HCT116 (cell line): ENCODE data around the gene CDH13. TPM values are rescaled to one million over a fixed set of nuclear protein-coding genes. Genes with fewer than 3 reads are reported as not detected.

Source experiments
- ATAC-seq: fragments of 200-7000 bp; cut with Tn5 transposase; 2 replicates; pipeline ENCODE4 v1.9.1; 2020; ENCODE audit warnings: mild to moderate bottlenecking, moderate library complexity
- BruUV-seq: library from RNA; stranded (reverse); fragments of 400-500 nt; replicated peaks from 2 replicates; lab custom pipeline; 2021; lab: Mats Ljungman, UMichigan
- CTCF ChIA-PET: fragments of 300-600 bp; sonication (Branson Sonifier 250); formaldehyde crosslinking; loops from one replicate; lab custom pipeline; 2021; ENCODE audit warnings: antibody characterized with exemption; lab: Charles Lee
- POLR2A ChIA-PET: fragments of 300-600, 350-600 bp; sonication (Branson Sonifier 250); formaldehyde crosslinking; loops from one replicate; lab custom pipeline; 2021; ENCODE audit warnings: antibody characterized with exemption; lab: Charles Lee
- RAD21 ChIA-PET, 2 experiments: fragments of 300-600 bp; sonication (Branson Sonifier 250); formaldehyde crosslinking; loops; one replicate each; lab custom pipeline; 2023; ENCODE audit warnings: low total read pairs in 2 of 2; ENCODE audit not compliant: uncharacterized antibody in 2 of 2, unreplicated experiment in 2 of 2, low non-redundant PET in 1 of 2; lab: Charles Lee
- DNase-seq: peaks from one replicate; pipeline ENCODE4 v3.0.0-alpha.2; 2010; ENCODE audit warnings: low read depth, low spot score
- H2AFZ ChIP-seq: fragments of 200-600 bp; shearing (Covaris generic), sonication (generic); 2 replicates; pipeline ENCODE4 v1.6.1; 2017; ENCODE audit warnings: low read depth, mixed run types, mixed read lengths, antibody characterized with exemption, low read length; ENCODE audit not compliant: poor library complexity, severe bottlenecking
- H3K27ac ChIP-seq: 2 replicates; pipeline ENCODE4 v1.5.1; 2012; ENCODE audit warnings: low read depth, low read length
- H3K27me3 ChIP-seq: fragments of 200-600 bp; sonication (generic); 2 replicates; pipeline ENCODE4 v1.6.1; 2016; ENCODE audit warnings: mixed run types, low read length, mixed read lengths; ENCODE audit not compliant: insufficient read depth
- H3K36me3 ChIP-seq, 2 experiments: fragments of 200-500 bp in 1 of 2; fragments of 200-600 bp in 1 of 2; sonication (Bioruptor generic) in 1 of 2; sonication (generic) in 1 of 2; 2 replicates each; pipeline versions ENCODE4 v1.5.1 to v1.6.1; 2014 to 2016; ENCODE audit warnings: low read length in 2 of 2, inconsistent platforms in 1 of 2, mixed read lengths in 1 of 2, mixed run types in 1 of 2; ENCODE audit not compliant: insufficient read depth in 2 of 2, control insufficient read depth in 1 of 2
- H3K4me1 ChIP-seq, 2 experiments: fragments of 200-600 bp in 1 of 2; sonication (generic) in 1 of 2; 2 replicates each; pipeline versions ENCODE4 v1.5.1 to v1.6.1; 2012 to 2017; ENCODE audit warnings: low read length in 2 of 2, inconsistent platforms in 1 of 2, mild to moderate bottlenecking in 1 of 2, mixed read lengths in 1 of 2, mixed run types in 1 of 2, moderate library complexity in 1 of 2; ENCODE audit not compliant: insufficient read depth in 2 of 2, control insufficient read depth in 1 of 2
- H3K4me2 ChIP-seq: fragments of 200-600 bp; sonication (generic); 2 replicates; pipeline ENCODE4 v1.6.1; 2017; ENCODE audit warnings: mixed run types, low read length, mixed read lengths
- H3K4me3 ChIP-seq, 2 experiments: fragments of 200-600 bp in 1 of 2; sonication (generic) in 1 of 2; replicated peaks in 1 of 2; 2 replicates each; pipeline ENCODE4 v1.5.1; 2011 to 2016; ENCODE audit warnings: low read length in 2 of 2, control low read depth in 1 of 2, low read depth in 1 of 2, mild to moderate bottlenecking in 1 of 2, mixed read lengths in 1 of 2, mixed run types in 1 of 2
- H3K79me2 ChIP-seq: fragments of 200-600 bp; sonication (generic); 2 replicates; pipeline ENCODE4 v1.6.1; 2017; ENCODE audit warnings: mild to moderate bottlenecking, mixed run types, low read length, moderate library complexity, mixed read lengths; ENCODE audit not compliant: insufficient read depth
- H3K9ac ChIP-seq: fragments of 200-600 bp; sonication (generic); 2 replicates; pipeline ENCODE4 v1.6.1; 2016; ENCODE audit warnings: low read length, mixed read lengths
- H3K9me2 ChIP-seq: fragments of 200-600 bp; sonication (generic), shearing (Covaris generic); 2 replicates; pipeline ENCODE4 v1.6.1; 2017; ENCODE audit warnings: mixed run types, mild to moderate bottlenecking, moderate library complexity; ENCODE audit not compliant: insufficient read depth
- H3K9me3 ChIP-seq, 2 experiments: fragments of 200-500 bp in 1 of 2; fragments of 200-600 bp in 1 of 2; sonication (Bioruptor generic) in 1 of 2; sonication (generic) in 1 of 2; 2 replicates each; pipeline ENCODE4 v1.6.1; 2014 to 2017; ENCODE audit warnings: low read length in 2 of 2, mixed read lengths in 2 of 2, inconsistent platforms in 1 of 2, low read depth in 1 of 2, mild to moderate bottlenecking in 1 of 2, mixed run types in 1 of 2, moderate library complexity in 1 of 2; ENCODE audit not compliant: control insufficient read depth in 1 of 2, insufficient read depth in 1 of 2
- H4K20me1 ChIP-seq: fragments of 200-600 bp; sonication (generic), shearing (Covaris generic); 2 replicates; pipeline ENCODE4 v1.6.1; 2017; ENCODE audit warnings: mixed run types, mild to moderate bottlenecking, moderate library complexity; ENCODE audit not compliant: insufficient read depth
- EZH2 ChIP-seq: fragments of 200-600 bp; sonication (generic); IDR thresholded peaks from 2 replicates; pipeline ENCODE4 v1.6.1; 2017; ENCODE audit warnings: antibody characterized with exemption, mixed run types
- EZH2phosphoT487 ChIP-seq: fragments of 200-600 bp; IDR thresholded peaks from 2 replicates; pipeline ENCODE4 v1.6.1; 2018; ENCODE audit warnings: antibody characterized with exemption, borderline replicate concordance
- POLR2A ChIP-seq: IDR thresholded peaks from 2 replicates; pipeline ENCODE4 v1.7.0; 2011; ENCODE audit warnings: borderline replicate concordance; ENCODE audit not compliant: insufficient read depth, insufficient read length; ENCODE audit errors: extremely low read depth
- SIN3A ChIP-seq: IDR thresholded peaks from 2 replicates; pipeline ENCODE4 v1.6.1; 2012; ENCODE audit warnings: low read depth
- SP1 ChIP-seq: IDR thresholded peaks from 2 replicates; pipeline ENCODE4 v1.6.1; 2012; ENCODE audit warnings: low read depth
- SRF ChIP-seq: IDR thresholded peaks from 2 replicates; pipeline ENCODE4 v1.6.1; 2012; ENCODE audit warnings: low read depth
- ZFX ChIP-seq: fragments of 450-650 bp; IDR thresholded peaks from 2 replicates; pipeline ENCODE4 v1.6.1; 2017
- ZNF274 ChIP-seq: fragments of 200-500 bp; sonication (Bioruptor generic); IDR thresholded peaks from 2 replicates; pipeline ENCODE4 v1.6.1; 2014; ENCODE audit warnings: mild to moderate bottlenecking, low read depth, low read length, inconsistent platforms
- intact Hi-C: fragments of 100-400 bp; cut with micrococcal nuclease; formaldehyde crosslinking; loops from 2 replicates; pipeline ENCODE4 v1.10.0; 2022
- total RNA-seq: library from RNA; stranded (reverse); gene quantifications from one replicate; pipeline ENCODE4 v1.2.1, GENCODE V29; 2021; ENCODE audit not compliant: unreplicated experiment
- TF ChIP-seq, protein P1 (sequence below): IDR thresholded peaks from 2 replicates; pipeline ENCODE4 v1.6.1; 2012; ENCODE audit warnings: low read depth
- TF ChIP-seq, protein P2 (sequence below): IDR thresholded peaks from 2 replicates; pipeline ENCODE4 v1.6.1; 2012

CDH13 gene
- total RNA-seq, 1 experiment from 2014 or later: not detected

DNA sequence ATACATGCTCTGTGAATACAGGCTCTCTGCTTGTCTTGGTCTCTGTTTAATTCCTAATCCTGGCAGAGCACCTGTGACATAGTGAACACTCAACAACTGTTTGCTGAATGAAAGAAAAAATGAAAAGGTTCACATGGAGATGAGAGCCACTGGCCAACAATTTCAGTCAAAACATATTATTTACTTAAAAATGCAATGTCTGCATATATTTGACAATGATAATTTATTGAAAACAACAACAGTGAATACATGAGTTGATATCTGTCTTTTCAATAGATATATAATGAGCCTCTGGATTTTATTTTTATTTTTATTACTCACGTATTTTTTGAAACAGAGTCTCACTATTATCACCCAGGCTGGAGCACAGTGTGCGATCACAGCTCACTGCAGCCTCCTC, 136.6 kb downstream of the CDH13 start:
- ChIA-PET RAD21 (no interaction called here), POLR2A (no interaction called here), CTCF (no interaction called here)
- Histone ChIP-seq H3K9ac (no peak overlapping the region), H2AFZ (no peak overlapping the region), H3K79me2 (no peaks in the 10 kb centered on the region), H3K4me1 (no peaks in the 10 kb centered on the region), H4K20me1 (no peaks in the 10 kb centered on the region), H3K27ac (no peak overlapping the region), H3K36me3 (no peaks in the 10 kb centered on the region), H3K9me2 (no peaks in the 10 kb centered on the region), H3K4me2 (no peak overlapping the region), H3K4me3 (no peak overlapping the region), H3K9me3 (no peaks in the 10 kb centered on the region), H3K27me3 (no peaks in the 10 kb centered on the region)
- no peak for ATAC-seq
- no peak for DNase-seq
- BruUV-seq: no TSS peak
- TF ChIP-seq SIN3A (no peak), EZH2 (no peak), SP1 (no peak), SRF (no peak), EZH2phosphoT487 (no peak), POLR2A (no peak), ZNF274 (no peak), ZFX (no peak)
- TF ChIP-seq, protein P1, sequence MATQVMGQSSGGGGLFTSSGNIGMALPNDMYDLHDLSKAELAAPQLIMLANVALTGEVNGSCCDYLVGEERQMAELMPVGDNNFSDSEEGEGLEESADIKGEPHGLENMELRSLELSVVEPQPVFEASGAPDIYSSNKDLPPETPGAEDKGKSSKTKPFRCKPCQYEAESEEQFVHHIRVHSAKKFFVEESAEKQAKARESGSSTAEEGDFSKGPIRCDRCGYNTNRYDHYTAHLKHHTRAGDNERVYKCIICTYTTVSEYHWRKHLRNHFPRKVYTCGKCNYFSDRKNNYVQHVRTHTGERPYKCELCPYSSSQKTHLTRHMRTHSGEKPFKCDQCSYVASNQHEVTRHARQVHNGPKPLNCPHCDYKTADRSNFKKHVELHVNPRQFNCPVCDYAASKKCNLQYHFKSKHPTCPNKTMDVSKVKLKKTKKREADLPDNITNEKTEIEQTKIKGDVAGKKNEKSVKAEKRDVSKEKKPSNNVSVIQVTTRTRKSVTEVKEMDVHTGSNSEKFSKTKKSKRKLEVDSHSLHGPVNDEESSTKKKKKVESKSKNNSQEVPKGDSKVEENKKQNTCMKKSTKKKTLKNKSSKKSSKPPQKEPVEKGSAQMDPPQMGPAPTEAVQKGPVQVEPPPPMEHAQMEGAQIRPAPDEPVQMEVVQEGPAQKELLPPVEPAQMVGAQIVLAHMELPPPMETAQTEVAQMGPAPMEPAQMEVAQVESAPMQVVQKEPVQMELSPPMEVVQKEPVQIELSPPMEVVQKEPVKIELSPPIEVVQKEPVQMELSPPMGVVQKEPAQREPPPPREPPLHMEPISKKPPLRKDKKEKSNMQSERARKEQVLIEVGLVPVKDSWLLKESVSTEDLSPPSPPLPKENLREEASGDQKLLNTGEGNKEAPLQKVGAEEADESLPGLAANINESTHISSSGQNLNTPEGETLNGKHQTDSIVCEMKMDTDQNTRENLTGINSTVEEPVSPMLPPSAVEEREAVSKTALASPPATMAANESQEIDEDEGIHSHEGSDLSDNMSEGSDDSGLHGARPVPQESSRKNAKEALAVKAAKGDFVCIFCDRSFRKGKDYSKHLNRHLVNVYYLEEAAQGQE: no peak
- TF ChIP-seq, protein P2, sequence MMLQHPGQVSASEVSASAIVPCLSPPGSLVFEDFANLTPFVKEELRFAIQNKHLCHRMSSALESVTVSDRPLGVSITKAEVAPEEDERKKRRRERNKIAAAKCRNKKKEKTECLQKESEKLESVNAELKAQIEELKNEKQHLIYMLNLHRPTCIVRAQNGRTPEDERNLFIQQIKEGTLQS: no peak
- intact Hi-C loops: no loop called here
